Sigmoid colon (tissue), 4 donors: ENCODE measurements around the gene ZCCHC7.

Experiments used
- CTCF ChIP-seq, 4 experiments: fragments of 450-650 bp in 3 of 4; fragments of 200-600 bp in 1 of 4; IDR thresholded peaks; one replicate each; pipeline ENCODE4 v1.5.1; 2016 to 2019; ENCODE audit warnings: antibody characterized with exemption in 4 of 4, mild to moderate bottlenecking in 3 of 4, moderate library complexity in 2 of 4
- EP300 ChIP-seq, 4 donors: sonication (generic); formaldehyde crosslinking; IDR thresholded peaks; one replicate each; pipeline ENCODE4 v1.6.1; 2017; ENCODE audit warnings: antibody characterized with exemption in 4 of 4
- POLR2A ChIP-seq, 2 donors: fragments of 450-650 bp; IDR thresholded peaks; one replicate each; pipeline ENCODE4 v1.6.1; 2016; ENCODE audit warnings: antibody characterized with exemption in 2 of 2, mild to moderate bottlenecking in 2 of 2, moderate library complexity in 2 of 2
- POLR2AphosphoS5 ChIP-seq, 4 donors: sonication (generic); formaldehyde crosslinking; IDR thresholded peaks; one replicate each; pipeline ENCODE4 v1.6.1; 2017; ENCODE audit warnings: antibody characterized with exemption in 4 of 4

DNA sequence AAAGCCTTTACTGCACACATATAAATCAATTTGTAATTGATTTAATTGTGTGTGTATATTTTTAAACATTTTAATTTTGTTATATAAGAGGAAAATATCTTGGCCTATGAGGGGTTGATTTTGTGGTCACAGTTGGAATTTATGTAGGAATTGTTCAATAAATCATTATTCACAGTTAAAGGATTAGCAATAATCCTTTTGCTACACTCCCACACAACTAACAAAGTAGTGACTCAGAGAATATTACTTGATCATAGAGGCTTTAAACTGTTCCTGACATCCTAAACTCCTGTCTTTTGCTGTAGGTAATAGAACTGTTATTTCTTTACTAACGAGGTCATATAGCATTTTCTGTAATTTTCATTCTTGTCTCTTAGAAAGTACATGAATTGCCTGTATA lies 95.5 kb downstream of the ZCCHC7 start:
- TF ChIP-seq EP300 (IDR thresholded peaks at IDR 0.05), result no peak
- no peak for TF ChIP-seq POLR2A (IDR thresholded peaks at IDR 0.05)
- no peak for TF ChIP-seq POLR2AphosphoS5 (IDR thresholded peaks at IDR 0.05)
- TF ChIP-seq CTCF (IDR thresholded peaks at IDR 0.05), result no peak
